HepG2 (cell line): ENCODE measurements around the gene NEDD4L. TPM values are rescaled to one million over a fixed set of nuclear protein-coding genes. Genes with fewer than 3 reads are reported as not detected.

Source experiments
- ATF7 ChIP-seq, 2 experiments: fragments of 450-650 bp in 1 of 2; sonication (generic) in 1 of 2; formaldehyde crosslinking in 1 of 2; IDR thresholded peaks; 2 replicates each; pipeline versions ENCODE4 v1.4.0 to v1.6.1; 2016 to 2020; ENCODE audit warnings: antibody characterized with exemption in 1 of 2, mild to moderate bottlenecking in 1 of 2, missing genetic modification reagents in 1 of 2
- CREB1 ChIP-seq, 2 experiments: fragments of 450-650 bp in 1 of 2; IDR thresholded peaks; 2 replicates each; pipeline ENCODE4 v1.6.1; 2016 to 2017; ENCODE audit warnings: control low read depth in 1 of 2, mild to moderate bottlenecking in 1 of 2, missing compliant biosample characterization in 1 of 2, missing genetic modification characterization in 1 of 2
- IKZF4 ChIP-seq: sonication (generic); formaldehyde crosslinking; IDR thresholded peaks from 2 replicates; pipeline ENCODE4 v1.5.1; 2020; ENCODE audit warnings: borderline replicate concordance, mild to moderate bottlenecking, low read depth, missing genetic modification reagents; ENCODE audit errors: not compliant biosample characterization
- KDM6A ChIP-seq: IDR thresholded peaks from 2 replicates; pipeline ENCODE4 v1.6.1; 2016; ENCODE audit warnings: low read depth
- MNT ChIP-seq: fragments of 450-650 bp; IDR thresholded peaks from 2 replicates; pipeline ENCODE4 v1.6.1; 2016
- ONECUT2 ChIP-seq: sonication (generic); formaldehyde crosslinking; IDR thresholded peaks from 2 replicates; pipeline ENCODE4 v1.4.0; 2020; ENCODE audit warnings: missing genetic modification reagents
- SALL1 ChIP-seq: sonication (generic); formaldehyde crosslinking; IDR thresholded peaks from 2 replicates; pipeline ENCODE4 v1.8.0; 2022; ENCODE audit warnings: mild to moderate bottlenecking, missing genetic modification reagents
- SPEN ChIP-seq: sonication (generic); formaldehyde crosslinking; IDR thresholded peaks from 2 replicates; pipeline ENCODE4 v1.5.1; 2020; ENCODE audit warnings: low read depth, mild to moderate bottlenecking, missing genetic modification reagents
- ZNF484 ChIP-seq: sonication (generic); formaldehyde crosslinking; IDR thresholded peaks from 2 replicates; pipeline ENCODE4 v1.5.1; 2020; ENCODE audit warnings: mild to moderate bottlenecking, low read depth, missing genetic modification reagents, borderline replicate concordance
- ZNF572 ChIP-seq: sonication (generic); formaldehyde crosslinking; IDR thresholded peaks from 2 replicates; pipeline ENCODE4 v1.5.1; 2020; ENCODE audit warnings: mild to moderate bottlenecking, missing genetic modification reagents
- ZNF576 ChIP-seq: sonication (generic); formaldehyde crosslinking; IDR thresholded peaks from 2 replicates; pipeline ENCODE4 v1.4.0; 2020; ENCODE audit warnings: mild to moderate bottlenecking, missing genetic modification reagents
- ZNF589 ChIP-seq: sonication (generic); formaldehyde crosslinking; conservative IDR thresholded peaks from 2 replicates; pipeline ENCODE4 v1.8.0; 2022; ENCODE audit warnings: mild to moderate bottlenecking, moderate library complexity, missing genetic modification reagents
- ZNF678 ChIP-seq: sonication (generic); formaldehyde crosslinking; IDR thresholded peaks from 2 replicates; pipeline ENCODE4 v1.4.0; 2020; ENCODE audit warnings: mild to moderate bottlenecking, missing genetic modification reagents
- ZNF766 ChIP-seq: sonication (generic); formaldehyde crosslinking; IDR thresholded peaks from 2 replicates; pipeline ENCODE4 v1.5.0; 2020; ENCODE audit warnings: missing genetic modification reagents, borderline replicate concordance
- ZNF879 ChIP-seq: sonication (generic); formaldehyde crosslinking; IDR thresholded peaks from 2 replicates; pipeline ENCODE4 v1.8.1; 2023; ENCODE audit warnings: missing genetic modification reagents
- polyA plus RNA-seq, 8 experiments: library from polyadenylated mRNA; depleted of rRNA in 3 of 8; stranded (reverse) in 7 of 8; unstranded in 1 of 8; fragments of >200 nt; fragmentation: Illumina TruSeq in 4 of 8; extraction: Trizol in 4 of 8; gene quantifications; 2 replicates each; pipeline versions ENCODE4 v1.2.1 to v1.2.3, GENCODE V29; 2011 to 2016; ENCODE audit warnings: low read depth in 4 of 8, missing spikeins in 1 of 8, mixed read lengths in 1 of 8; ENCODE audit not compliant: insufficient read depth in 1 of 8
- total RNA-seq, 5 experiments: library from RNA; depleted of rRNA; stranded (reverse); fragments of >200 nt; fragmentation: Illumina TruSeq; extraction: Trizol; gene quantifications; 2 replicates each; pipeline ENCODE4 v1.2.3, GENCODE V29; 2016; ENCODE audit warnings: low read depth in 1 of 5
- TF ChIP-seq, protein P1 (sequence below): sonication (generic); formaldehyde crosslinking; IDR thresholded peaks from 2 replicates; pipeline ENCODE4 v1.9.0; 2021; ENCODE audit warnings: missing genetic modification reagents, borderline replicate concordance
- TF ChIP-seq, protein P2 (sequence below): sonication (generic); formaldehyde crosslinking; IDR thresholded peaks from 2 replicates; pipeline ENCODE4 v1.4.0; 2020; ENCODE audit warnings: missing genetic modification reagents
- TF ChIP-seq, protein P3 (sequence below): sonication (generic); formaldehyde crosslinking; IDR thresholded peaks from 2 replicates; pipeline ENCODE4 v1.4.0; 2020; ENCODE audit warnings: missing genetic modification reagents

The NEDD4L gene
- total and polyA plus RNA-seq, 2 of the 13 experiments (the other 11 are each of a cell fraction or from before 2014, with no cell fraction given): 168 to 390 TPM

DNA sequence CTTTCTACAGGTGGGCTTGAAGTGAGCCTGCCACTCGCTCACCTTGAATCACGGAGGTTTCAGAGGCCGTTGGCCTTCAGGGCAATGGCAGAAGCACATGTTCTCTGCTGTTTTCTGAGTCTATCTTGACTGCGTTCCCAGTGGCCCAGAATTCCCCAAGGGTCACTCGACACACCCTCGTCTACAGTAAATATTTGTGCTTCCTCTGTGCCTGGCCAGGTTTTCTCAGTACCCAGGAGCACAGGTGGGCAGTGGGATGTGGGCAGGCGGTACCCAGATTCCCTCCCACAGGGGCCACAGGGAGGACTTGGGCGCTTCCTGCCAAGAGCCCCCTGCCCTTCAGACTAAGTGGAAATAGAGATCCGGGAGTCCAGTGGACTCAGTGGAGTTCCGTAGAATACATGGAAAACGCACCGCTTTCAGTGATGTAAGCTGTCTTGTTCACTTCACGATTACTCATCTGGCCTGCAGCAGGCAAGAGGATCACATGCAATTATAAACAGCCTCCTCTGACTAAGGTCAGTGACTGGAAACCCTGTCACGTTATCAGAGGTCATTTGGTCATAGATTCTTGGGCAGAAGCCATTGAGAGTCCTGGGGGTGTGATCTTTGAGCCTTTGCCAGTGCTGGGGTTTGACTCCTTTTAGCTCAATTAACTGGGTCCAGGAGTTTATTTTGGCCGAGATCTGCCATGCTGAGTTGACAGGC, 179.8 kb downstream of the NEDD4L start (continued):
- no peak for TF ChIP-seq ZNF766
- TF ChIP-seq ZNF572 (CRISPR knock-in tag): no peak
- no peak for TF ChIP-seq ATF7 (IDR thresholded peaks at IDR 0.05)
- no peak for TF ChIP-seq ATF7 (CRISPR knock-in tag; IDR thresholded peaks at IDR 0.05)
- TF ChIP-seq ZNF576 (CRISPR knock-in tag): no peak
- TF ChIP-seq SPEN (CRISPR knock-in tag): no peak
- no peak for TF ChIP-seq IKZF4 (CRISPR knock-in tag)
- TF ChIP-seq KDM6A (CRISPR knock-in tag): no peak
- peak; percentile 1; the same call in 1 of the 2 replicates for TF ChIP-seq MNT
- TF ChIP-seq, protein P1, sequence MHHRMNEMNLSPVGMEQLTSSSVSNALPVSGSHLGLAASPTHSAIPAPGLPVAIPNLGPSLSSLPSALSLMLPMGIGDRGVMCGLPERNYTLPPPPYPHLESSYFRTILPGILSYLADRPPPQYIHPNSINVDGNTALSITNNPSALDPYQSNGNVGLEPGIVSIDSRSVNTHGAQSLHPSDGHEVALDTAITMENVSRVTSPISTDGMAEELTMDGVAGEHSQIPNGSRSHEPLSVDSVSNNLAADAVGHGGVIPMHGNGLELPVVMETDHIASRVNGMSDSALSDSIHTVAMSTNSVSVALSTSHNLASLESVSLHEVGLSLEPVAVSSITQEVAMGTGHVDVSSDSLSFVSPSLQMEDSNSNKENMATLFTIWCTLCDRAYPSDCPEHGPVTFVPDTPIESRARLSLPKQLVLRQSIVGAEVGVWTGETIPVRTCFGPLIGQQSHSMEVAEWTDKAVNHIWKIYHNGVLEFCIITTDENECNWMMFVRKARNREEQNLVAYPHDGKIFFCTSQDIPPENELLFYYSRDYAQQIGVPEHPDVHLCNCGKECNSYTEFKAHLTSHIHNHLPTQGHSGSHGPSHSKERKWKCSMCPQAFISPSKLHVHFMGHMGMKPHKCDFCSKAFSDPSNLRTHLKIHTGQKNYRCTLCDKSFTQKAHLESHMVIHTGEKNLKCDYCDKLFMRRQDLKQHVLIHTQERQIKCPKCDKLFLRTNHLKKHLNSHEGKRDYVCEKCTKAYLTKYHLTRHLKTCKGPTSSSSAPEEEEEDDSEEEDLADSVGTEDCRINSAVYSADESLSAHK (CRISPR knock-in tag): no peak
- no peak for TF ChIP-seq ZNF589 (CRISPR knock-in tag)
- TF ChIP-seq ZNF678 (CRISPR knock-in tag): no peak
- TF ChIP-seq ONECUT2 (CRISPR knock-in tag): no peak
- TF ChIP-seq ZNF484 (CRISPR knock-in tag): no peak
- TF ChIP-seq SALL1 (CRISPR knock-in tag): peak; percentile 51; the same call in 1 of the 2 replicates
- TF ChIP-seq CREB1 (IDR thresholded peaks at IDR 0.05): no peak
- TF ChIP-seq CREB1 (CRISPR knock-in tag; IDR thresholded peaks at IDR 0.05): 0 out of 2 replicates have a peak, but pooled peaks have one; percentile 39
- no peak for TF ChIP-seq ZNF879 (CRISPR knock-in tag)
- TF ChIP-seq, protein P2, sequence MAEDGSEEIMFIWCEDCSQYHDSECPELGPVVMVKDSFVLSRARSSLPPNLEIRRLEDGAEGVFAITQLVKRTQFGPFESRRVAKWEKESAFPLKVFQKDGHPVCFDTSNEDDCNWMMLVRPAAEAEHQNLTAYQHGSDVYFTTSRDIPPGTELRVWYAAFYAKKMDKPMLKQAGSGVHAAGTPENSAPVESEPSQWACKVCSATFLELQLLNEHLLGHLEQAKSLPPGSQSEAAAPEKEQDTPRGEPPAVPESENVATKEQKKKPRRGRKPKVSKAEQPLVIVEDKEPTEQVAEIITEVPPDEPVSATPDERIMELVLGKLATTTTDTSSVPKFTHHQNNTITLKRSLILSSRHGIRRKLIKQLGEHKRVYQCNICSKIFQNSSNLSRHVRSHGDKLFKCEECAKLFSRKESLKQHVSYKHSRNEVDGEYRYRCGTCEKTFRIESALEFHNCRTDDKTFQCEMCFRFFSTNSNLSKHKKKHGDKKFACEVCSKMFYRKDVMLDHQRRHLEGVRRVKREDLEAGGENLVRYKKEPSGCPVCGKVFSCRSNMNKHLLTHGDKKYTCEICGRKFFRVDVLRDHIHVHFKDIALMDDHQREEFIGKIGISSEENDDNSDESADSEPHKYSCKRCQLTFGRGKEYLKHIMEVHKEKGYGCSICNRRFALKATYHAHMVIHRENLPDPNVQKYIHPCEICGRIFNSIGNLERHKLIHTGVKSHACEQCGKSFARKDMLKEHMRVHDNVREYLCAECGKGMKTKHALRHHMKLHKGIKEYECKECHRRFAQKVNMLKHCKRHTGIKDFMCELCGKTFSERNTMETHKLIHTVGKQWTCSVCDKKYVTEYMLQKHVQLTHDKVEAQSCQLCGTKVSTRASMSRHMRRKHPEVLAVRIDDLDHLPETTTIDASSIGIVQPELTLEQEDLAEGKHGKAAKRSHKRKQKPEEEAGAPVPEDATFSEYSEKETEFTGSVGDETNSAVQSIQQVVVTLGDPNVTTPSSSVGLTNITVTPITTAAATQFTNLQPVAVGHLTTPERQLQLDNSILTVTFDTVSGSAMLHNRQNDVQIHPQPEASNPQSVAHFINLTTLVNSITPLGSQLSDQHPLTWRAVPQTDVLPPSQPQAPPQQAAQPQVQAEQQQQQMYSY (CRISPR knock-in tag): peak; percentile 80
- TF ChIP-seq, protein P3, sequence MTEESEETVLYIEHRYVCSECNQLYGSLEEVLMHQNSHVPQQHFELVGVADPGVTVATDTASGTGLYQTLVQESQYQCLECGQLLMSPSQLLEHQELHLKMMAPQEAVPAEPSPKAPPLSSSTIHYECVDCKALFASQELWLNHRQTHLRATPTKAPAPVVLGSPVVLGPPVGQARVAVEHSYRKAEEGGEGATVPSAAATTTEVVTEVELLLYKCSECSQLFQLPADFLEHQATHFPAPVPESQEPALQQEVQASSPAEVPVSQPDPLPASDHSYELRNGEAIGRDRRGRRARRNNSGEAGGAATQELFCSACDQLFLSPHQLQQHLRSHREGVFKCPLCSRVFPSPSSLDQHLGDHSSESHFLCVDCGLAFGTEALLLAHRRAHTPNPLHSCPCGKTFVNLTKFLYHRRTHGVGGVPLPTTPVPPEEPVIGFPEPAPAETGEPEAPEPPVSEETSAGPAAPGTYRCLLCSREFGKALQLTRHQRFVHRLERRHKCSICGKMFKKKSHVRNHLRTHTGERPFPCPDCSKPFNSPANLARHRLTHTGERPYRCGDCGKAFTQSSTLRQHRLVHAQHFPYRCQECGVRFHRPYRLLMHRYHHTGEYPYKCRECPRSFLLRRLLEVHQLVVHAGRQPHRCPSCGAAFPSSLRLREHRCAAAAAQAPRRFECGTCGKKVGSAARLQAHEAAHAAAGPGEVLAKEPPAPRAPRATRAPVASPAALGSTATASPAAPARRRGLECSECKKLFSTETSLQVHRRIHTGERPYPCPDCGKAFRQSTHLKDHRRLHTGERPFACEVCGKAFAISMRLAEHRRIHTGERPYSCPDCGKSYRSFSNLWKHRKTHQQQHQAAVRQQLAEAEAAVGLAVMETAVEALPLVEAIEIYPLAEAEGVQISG (CRISPR knock-in tag): no peak
